OCI-LY7 (cell line): Measurements from ENCODE around the gene ZNF850. TPM values are rescaled to one million over a fixed set of nuclear protein-coding genes. Genes with fewer than 3 reads are reported as not detected.
"Not testable (repeated sequence)": the region's sequence is repeated elsewhere in the genome, so short reads cannot be mapped to it uniquely, and the experiment has no call there.

ENCODE experiments used
- BruUV-seq: library from RNA; stranded (reverse); fragments of 400-500 nt; replicated peaks from 2 replicates; lab custom pipeline; 2021; lab: Mats Ljungman, UMichigan
- CTCF ChIA-PET: fragments of 300-600 bp; sonication (Branson Sonifier 250); formaldehyde crosslinking; loops from one replicate; lab custom pipeline; 2022; ENCODE audit warnings: antibody characterized with exemption; ENCODE audit not compliant: unreplicated experiment; lab: Charles Lee
- POLR2A ChIA-PET: fragments of 300-600 bp; sonication (Branson Sonifier 250); formaldehyde crosslinking; loops from one replicate; lab custom pipeline; 2022; ENCODE audit warnings: antibody characterized with exemption; lab: Charles Lee
- DNase-seq: peaks from one replicate; pipeline ENCODE4 v3.0.0-alpha.2; 2015; ENCODE audit warnings: low spot score
- H2AFZ ChIP-seq: fragments of 200-600 bp; sonication (generic), shearing (Covaris generic); 2 replicates; pipeline ENCODE4 v1.6.1; 2014; ENCODE audit warnings: mild to moderate bottlenecking, antibody characterized with exemption, low read length, moderate library complexity
- H3K27ac ChIP-seq: fragments of 200-600 bp; sonication (generic); 2 replicates; pipeline ENCODE4 v1.5.1; 2014; ENCODE audit warnings: mixed run types, low read depth, mild to moderate bottlenecking, moderate library complexity, low read length, inconsistent platforms; ENCODE audit not compliant: poor library complexity, severe bottlenecking
- H3K36me3 ChIP-seq: fragments of 200-600 bp; sonication (generic); 2 replicates; pipeline ENCODE4 v1.6.1; 2014; ENCODE audit warnings: mild to moderate bottlenecking, antibody characterized with exemption, low read length, moderate library complexity, mixed read lengths; ENCODE audit not compliant: insufficient read depth
- H3K4me1 ChIP-seq: fragments of 200-600 bp; sonication (generic); 2 replicates; pipeline ENCODE4 v1.5.1; 2014; ENCODE audit warnings: mild to moderate bottlenecking, low read length; ENCODE audit not compliant: insufficient read depth, poor library complexity, severe bottlenecking
- H3K4me2 ChIP-seq: fragments of 200-600 bp; sonication (generic); 2 replicates; pipeline ENCODE4 v1.6.1; 2014; ENCODE audit warnings: mild to moderate bottlenecking, low read length
- H3K4me3 ChIP-seq: fragments of 200-600 bp; sonication (generic); 2 replicates; pipeline ENCODE4 v1.5.1; 2014; ENCODE audit warnings: mild to moderate bottlenecking, low read depth, low read length; ENCODE audit not compliant: poor library complexity, severe bottlenecking
- H3K79me2 ChIP-seq: fragments of 200-600 bp; sonication (generic); 2 replicates; pipeline ENCODE4 v1.6.1; 2016; ENCODE audit warnings: low read depth, mild to moderate bottlenecking, low read length, moderate library complexity, mixed read lengths; ENCODE audit not compliant: insufficient read depth
- H3K9me2 ChIP-seq: fragments of 200-600 bp; sonication (generic); 2 replicates; pipeline ENCODE4 v1.6.1; 2016; ENCODE audit warnings: mild to moderate bottlenecking, low read length, mixed read lengths; ENCODE audit not compliant: insufficient read depth
- H3K9me3 ChIP-seq: fragments of 200-600 bp; sonication (generic); 2 replicates; pipeline ENCODE4 v1.6.1; 2014; ENCODE audit warnings: mild to moderate bottlenecking, mixed run types, low read length, mixed read lengths
- H4K20me1 ChIP-seq: fragments of 200-600 bp; sonication (generic); 2 replicates; pipeline ENCODE4 v1.6.1; 2014; ENCODE audit warnings: mild to moderate bottlenecking, antibody characterized with exemption, low read length, moderate library complexity, mixed read lengths; ENCODE audit not compliant: insufficient read depth
- EZH2phosphoT487 ChIP-seq: fragments of 200-600 bp; sonication (generic); IDR thresholded peaks from 2 replicates; pipeline ENCODE4 v1.6.1; 2018; ENCODE audit warnings: low read depth, borderline replicate concordance, mild to moderate bottlenecking, mixed run types, antibody characterized with exemption, low read length, moderate library complexity, mixed read lengths
- intact Hi-C: fragments of 100-400 bp; cut with micrococcal nuclease; formaldehyde crosslinking; loops from one replicate; pipeline ENCODE4 v1.10.0; 2022; ENCODE audit not compliant: unreplicated experiment
- total RNA-seq, 2 experiments: library from RNA; depleted of rRNA in 1 of 2; stranded (reverse); fragments of >200 nt in 1 of 2; shearing (Covaris generic) in 1 of 2; gene quantifications; 2 replicates each; pipeline ENCODE4 v1.2.3, GENCODE V29; 2014 to 2022
- TF ChIP-seq, protein P1 (sequence below): fragments of 200-600 bp; sonication (generic); conservative IDR thresholded peaks from 2 replicates; pipeline ENCODE4 v1.5.1; 2014; ENCODE audit warnings: mild to moderate bottlenecking, antibody characterized with exemption, low read length, moderate library complexity, mixed read lengths

ZNF850 gene
- total RNA-seq, 2 experiments from 2014 or later: 8.4 to 10.6 TPM

DNA sequence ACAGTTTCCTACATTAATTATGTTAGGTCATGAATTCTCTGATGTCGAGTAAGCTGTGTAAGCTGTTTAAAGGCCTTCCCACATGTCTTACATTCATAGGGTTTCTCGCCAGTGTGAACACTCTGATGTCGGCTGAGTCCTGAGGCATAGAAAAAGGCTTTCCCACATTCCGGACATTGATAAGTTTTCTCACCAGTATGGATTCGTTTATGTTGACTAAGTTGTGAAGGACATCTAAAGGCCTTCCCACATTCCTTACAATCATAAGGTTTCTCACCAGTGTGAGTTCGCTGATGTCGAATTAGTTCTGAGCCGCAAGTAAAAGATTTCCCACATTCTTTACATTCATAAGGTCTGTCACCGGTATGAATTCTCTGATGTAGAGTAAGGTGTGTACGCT, 24.9 kb downstream of the ZNF850 start:
- TF ChIP-seq, protein P1, sequence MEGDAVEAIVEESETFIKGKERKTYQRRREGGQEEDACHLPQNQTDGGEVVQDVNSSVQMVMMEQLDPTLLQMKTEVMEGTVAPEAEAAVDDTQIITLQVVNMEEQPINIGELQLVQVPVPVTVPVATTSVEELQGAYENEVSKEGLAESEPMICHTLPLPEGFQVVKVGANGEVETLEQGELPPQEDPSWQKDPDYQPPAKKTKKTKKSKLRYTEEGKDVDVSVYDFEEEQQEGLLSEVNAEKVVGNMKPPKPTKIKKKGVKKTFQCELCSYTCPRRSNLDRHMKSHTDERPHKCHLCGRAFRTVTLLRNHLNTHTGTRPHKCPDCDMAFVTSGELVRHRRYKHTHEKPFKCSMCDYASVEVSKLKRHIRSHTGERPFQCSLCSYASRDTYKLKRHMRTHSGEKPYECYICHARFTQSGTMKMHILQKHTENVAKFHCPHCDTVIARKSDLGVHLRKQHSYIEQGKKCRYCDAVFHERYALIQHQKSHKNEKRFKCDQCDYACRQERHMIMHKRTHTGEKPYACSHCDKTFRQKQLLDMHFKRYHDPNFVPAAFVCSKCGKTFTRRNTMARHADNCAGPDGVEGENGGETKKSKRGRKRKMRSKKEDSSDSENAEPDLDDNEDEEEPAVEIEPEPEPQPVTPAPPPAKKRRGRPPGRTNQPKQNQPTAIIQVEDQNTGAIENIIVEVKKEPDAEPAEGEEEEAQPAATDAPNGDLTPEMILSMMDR: no peak
- no peak for TF ChIP-seq EZH2phosphoT487
- no peak overlapping the region for H3K4me3 ChIP-seq
- ChIA-PET CTCF (no interaction called here), POLR2A (no interaction called here)
- H3K27ac ChIP-seq: no peak overlapping the region
- H3K9me3 ChIP-seq: peaks cover 65% of the 10 kb centered on the region
- intact Hi-C loops: no loop called here
- no peak for DNase-seq
- H3K9me2 ChIP-seq: no peaks in the 10 kb centered on the region
- no peak overlapping the region for H2AFZ ChIP-seq
- no peaks in the 10 kb centered on the region for H4K20me1 ChIP-seq
- H3K4me2 ChIP-seq: no peak overlapping the region
- H3K36me3 ChIP-seq: peaks cover 78% of the 10 kb centered on the region
- no peaks in the 10 kb centered on the region for H3K79me2 ChIP-seq
- no TSS peak for BruUV-seq
- H3K4me1 ChIP-seq: no peaks in the 10 kb centered on the region

DNA sequence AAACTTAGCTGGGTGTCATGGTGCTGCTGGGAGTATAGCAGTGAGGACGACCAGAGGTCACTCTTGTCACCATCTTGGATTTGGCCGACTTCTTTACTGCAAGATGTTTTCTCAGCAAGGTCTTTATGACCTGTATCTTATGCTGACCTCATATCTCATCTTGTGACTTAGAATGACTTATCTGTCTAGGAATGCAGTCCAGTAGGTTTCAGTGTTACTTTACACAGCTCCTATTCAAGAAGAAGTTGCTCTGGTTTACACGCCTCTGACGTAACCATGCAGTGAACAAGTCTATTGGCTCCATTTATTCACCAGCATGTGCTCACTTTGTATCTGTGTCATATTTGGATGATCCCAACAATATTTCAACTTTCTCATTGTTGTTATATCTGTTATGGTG, 26.7 kb downstream of the ZNF850 start:
- intact Hi-C loops: no loop called here
- no peak for TF ChIP-seq EZH2phosphoT487
- TF ChIP-seq, protein P1: no peak
- H3K9me3 ChIP-seq: peaks cover 48% of the 10 kb centered on the region

DNA sequence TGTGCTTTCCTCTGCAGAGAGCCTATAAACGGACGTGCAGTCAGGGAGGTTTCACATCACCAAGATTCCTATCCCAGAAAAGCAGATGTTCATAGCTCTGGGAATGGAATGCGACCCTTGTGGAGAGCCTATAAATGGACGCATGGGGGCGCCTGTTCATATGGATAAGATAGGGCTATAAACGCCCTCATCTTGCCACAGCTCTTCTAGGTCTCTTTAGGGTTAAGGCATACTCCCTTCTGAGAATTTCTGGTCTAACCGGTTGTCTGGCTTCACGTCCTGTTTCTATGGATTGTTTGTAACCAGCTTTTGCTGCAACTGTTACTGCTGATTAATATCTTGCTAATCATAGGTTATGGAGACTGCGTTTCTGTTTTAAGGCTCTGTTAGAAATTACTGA, 36.4 kb downstream of the ZNF850 start:
- H2AFZ ChIP-seq, H4K20me1 ChIP-seq, H3K4me2 ChIP-seq, H3K79me2 ChIP-seq, H3K27ac ChIP-seq, POLR2A ChIA-PET, DNase-seq, CTCF ChIA-PET, BruUV-seq, intact Hi-C loops, H3K4me3 ChIP-seq, H3K36me3 ChIP-seq, H3K4me1 ChIP-seq, H3K9me2 ChIP-seq: not testable (repeated sequence)
- H3K9me3 ChIP-seq: peaks cover 24% of the 10 kb centered on the region

More for the DNA sequence above, 26.7 kb downstream of the ZNF850 start:
- no TSS peak for BruUV-seq
- CTCF ChIA-PET: no interaction called here
- no peak for DNase-seq
- H3K4me3 ChIP-seq: no peak overlapping the region
- H3K79me2 ChIP-seq: no peaks in the 10 kb centered on the region
- no peaks in the 10 kb centered on the region for H3K9me2 ChIP-seq
- no peak overlapping the region for H2AFZ ChIP-seq
- H3K4me2 ChIP-seq: no peak overlapping the region
- no peak overlapping the region for H3K27ac ChIP-seq
- POLR2A ChIA-PET: no interaction called here
- peaks cover 59% of the 10 kb centered on the region for H3K36me3 ChIP-seq
- no peaks in the 10 kb centered on the region for H4K20me1 ChIP-seq
- H3K4me1 ChIP-seq: no peaks in the 10 kb centered on the region
